GM12801 (cell line): ENCODE data around the gene OXSR1.

Source experiments
- CTCF ChIP-seq: IDR thresholded peaks from one replicate; pipeline ENCODE4 v1.5.1; 2011; ENCODE audit warnings: control low read depth; ENCODE audit not compliant: insufficient read length; ENCODE audit errors: extremely low read depth

OXSR1 gene

GRCh38 chr3:38164952-38165721 lies at the start of gene OXSR1:
TSS of gene OXSR1 (plus strand) at chr3:38165537. CDS start at chr3:38165877, 340 bp downstream.
- TF ChIP-seq CTCF, result no peak

GRCh38 chr3:38115645-38116427 lies 49.5 kb upstream of the OXSR1 start:
- no peak for TF ChIP-seq CTCF

- no peak for TF ChIP-seq CTCF
These were observed 48.7 kb upstream of the OXSR1 start for GRCh38 chr3:38116471-38117162.

- TF ChIP-seq CTCF, result no peak
These were observed 48.1 kb upstream of the OXSR1 start for GRCh38 chr3:38117163-38117716.

- TF ChIP-seq CTCF, result no peak
These were observed 47.5 kb upstream of the OXSR1 start for GRCh38 chr3:38117748-38118420.

GRCh38 chr3:38118421-38119247 lies 46.7 kb upstream of the OXSR1 start:
- no peak for TF ChIP-seq CTCF
